HFF-Myc (cell line): ENCODE results near the gene ERGIC3.

Source experiments
- DNase-seq: peaks from one replicate; pipeline ENCODE4 v3.0.0-alpha.2; 2011; ENCODE audit warnings: low read depth; ENCODE audit errors: extremely low read depth
- H3K4me3 ChIP-seq: replicated peaks from 2 replicates; pipeline ENCODE4 v1.5.1; 2011; ENCODE audit warnings: low read depth, mild to moderate bottlenecking, control low read depth, low read length
- CTCF ChIP-seq: IDR thresholded peaks from 2 replicates; pipeline ENCODE4 v1.5.1; 2012; ENCODE audit warnings: mild to moderate bottlenecking, low read depth, low read length, control low read depth; ENCODE audit errors: missing control alignments

Gene ERGIC3

GRCh38 chr20:35508493-35509218 is 33.2 kb upstream of the ERGIC3 start:
- no peak for TF ChIP-seq CTCF
- no peak for DNase-seq

GRCh38 chr20:35510951-35511735 is 30.7 kb upstream of the ERGIC3 start:
- no peak for DNase-seq
- TF ChIP-seq CTCF, result no peak
- no peak overlapping the region for H3K4me3 ChIP-seq

More at GRCh38 chr20:35508493-35509218, 33.2 kb upstream of the ERGIC3 start:
- no peak overlapping the region for H3K4me3 ChIP-seq

GRCh38 chr20:35511814-35512420 is 30.0 kb upstream of the ERGIC3 start:
- DNase-seq, result peak; percentile 14
- no peak overlapping the region for H3K4me3 ChIP-seq
- peak; percentile 67 for TF ChIP-seq CTCF

- TF ChIP-seq CTCF, result no peak
- H3K4me3 ChIP-seq, result no peak overlapping the region
- DNase-seq, result no peak
Measured at GRCh38 chr20:35514371-35514932, 27.4 kb upstream of the ERGIC3 start.

GRCh38 chr20:35515341-35515740 is 26.5 kb upstream of the ERGIC3 start:
- H3K4me3 ChIP-seq, result no peak overlapping the region
- no peak for TF ChIP-seq CTCF
- no peak for DNase-seq

GRCh38 chr20:35515949-35516645 is 25.8 kb upstream of the ERGIC3 start:
- peak; percentile 33 for DNase-seq
- H3K4me3 ChIP-seq, result no peak overlapping the region
- no peak for TF ChIP-seq CTCF
